ENCODE measurements around the gene FGF22.
"Not testable (repeated sequence)": the region's sequence is repeated elsewhere in the genome, so short reads cannot be mapped to it uniquely, and the experiment has no call there.

Gene FGF22

DNA sequence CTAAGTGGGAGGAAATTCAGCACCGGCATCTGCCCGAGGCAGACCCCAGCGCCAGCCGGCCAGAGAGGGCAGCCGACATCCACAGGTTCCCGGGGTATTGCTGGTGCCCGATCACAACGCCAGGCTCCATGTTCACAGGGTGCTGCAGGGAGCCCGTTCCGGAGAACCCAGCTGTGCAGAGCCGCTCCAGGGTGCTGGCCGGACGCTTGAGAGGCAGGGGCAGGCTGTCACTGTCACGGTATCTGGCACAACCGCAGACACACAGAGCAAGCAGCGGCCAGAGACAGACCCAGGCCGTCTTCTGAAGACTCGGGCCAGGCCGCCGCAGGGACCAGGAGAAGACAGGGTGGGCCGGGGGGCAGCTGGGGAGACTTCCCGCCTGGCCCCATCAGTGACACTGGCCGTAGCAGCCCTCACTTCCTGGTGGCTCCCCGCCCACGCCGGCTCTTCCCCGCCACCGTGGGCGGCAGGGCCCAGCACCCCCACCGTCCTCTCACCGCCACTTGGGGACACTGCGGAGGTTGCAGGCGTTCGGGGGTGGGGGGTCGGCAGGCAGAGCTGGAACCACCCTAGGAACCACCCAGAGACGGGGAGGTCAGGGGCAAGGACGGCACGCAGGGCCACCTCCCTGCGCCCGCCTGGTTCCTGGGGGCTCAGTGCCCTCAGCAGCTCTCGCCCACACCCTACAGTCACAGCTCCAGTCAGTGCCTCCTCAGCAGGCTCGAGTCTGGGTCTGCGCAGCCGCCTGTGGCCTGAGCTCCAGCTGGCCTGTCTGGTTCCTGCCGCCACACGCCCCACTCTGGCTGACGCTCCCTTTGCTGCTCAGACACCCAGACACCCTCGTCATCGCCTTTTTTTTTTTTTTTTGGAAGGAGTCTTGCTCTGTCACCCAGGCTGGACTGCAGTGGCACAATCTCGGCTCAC lies 19.5 kb downstream of the FGF22 start:
- no peak for DNase-seq (ENCODE audit: low read depth)

DNA sequence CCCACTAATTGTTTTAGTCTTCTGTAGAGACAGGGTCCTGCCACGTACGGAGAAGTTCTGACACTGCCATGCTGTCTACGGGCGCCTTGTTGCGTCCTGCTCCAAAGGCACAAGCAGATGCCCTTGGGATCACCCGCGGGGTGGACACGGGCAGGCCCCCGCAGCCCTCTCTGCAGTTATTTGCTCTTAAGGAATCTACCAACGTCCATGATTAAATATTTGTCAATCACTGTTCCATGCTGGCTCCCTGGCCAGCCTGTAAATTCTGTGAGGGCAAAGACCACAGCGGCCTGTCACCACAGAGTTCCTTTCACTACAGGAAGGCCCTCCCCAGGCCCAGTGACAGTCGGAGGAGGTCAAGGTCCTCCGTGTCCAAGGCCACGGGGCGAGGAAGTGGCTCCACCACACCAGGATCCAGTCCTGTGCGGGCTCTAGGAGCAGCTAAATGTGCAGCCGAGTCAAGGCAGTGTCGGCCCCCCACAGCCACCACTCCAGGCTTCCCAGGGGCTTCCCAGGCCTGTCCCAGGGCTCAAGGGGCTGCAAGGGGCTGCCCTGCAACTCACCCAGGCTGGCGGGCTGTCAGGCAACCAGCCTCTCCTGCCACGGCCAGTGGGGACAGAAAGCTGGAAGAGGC lies 21.2 kb downstream of the FGF22 start:
- no peak for DNase-seq (ENCODE audit: low read depth)

GRCh38 chr19:661427-662196 lies 21.9 kb downstream of the FGF22 start:
- DNase-seq (ENCODE audit: low read depth): no peak

DNA sequence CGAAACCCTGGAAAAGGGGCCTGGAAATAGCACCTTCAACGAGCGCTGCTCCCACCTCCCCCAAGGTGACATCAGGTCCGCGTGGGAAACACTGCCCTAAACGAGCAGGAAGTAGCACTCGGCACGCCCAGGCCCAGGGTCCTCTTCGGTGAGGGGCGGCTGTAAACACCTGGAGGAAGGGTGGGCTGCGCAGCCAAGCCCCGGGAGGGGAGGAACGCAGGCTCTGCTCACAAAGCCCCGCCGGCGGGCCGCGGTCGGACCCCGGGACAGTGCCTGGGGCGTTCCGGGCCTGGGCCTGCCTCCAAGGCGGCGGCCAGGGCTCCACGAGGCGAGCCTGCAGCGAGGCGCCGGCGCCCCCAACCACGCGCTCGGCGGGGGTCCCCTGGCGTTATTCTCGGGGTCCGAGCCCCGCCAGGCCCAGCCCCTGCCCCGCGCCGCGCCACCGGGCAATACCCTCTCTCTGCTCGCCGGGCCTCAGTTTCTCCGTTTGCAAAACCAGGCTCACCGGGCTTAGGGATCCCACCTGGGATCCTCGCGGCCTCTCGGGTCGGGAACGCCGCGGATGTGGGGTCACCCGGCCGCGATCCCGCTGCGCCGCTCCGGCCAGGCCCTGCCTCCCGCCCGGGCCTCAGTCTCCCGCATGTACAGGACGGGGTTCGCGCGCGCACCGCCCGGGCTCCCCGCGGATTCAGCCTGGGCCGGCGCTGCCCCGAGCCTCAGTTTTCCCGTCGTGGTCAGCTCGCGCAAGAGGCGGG lies 22.7 kb downstream of the FGF22 start:
- no peak for DNase-seq (ENCODE audit: low read depth)

GRCh38 chr19:662962-663681 lies 23.4 kb downstream of the FGF22 start, which contains the start of gene RNF126:
Gene RNF126, minus strand, starts transcription at chr19:663214. Its CDS starts 93 bp downstream, at chr19:663121.
- DNase-seq (ENCODE audit: low read depth): no peak

GRCh38 chr19:663682-664117 lies 24.0 kb downstream of the FGF22 start:
- no peak for DNase-seq (ENCODE audit: low read depth)

- no peak for DNase-seq (ENCODE audit: low read depth)
Observed at GRCh38 chr19:664913-665443, 25.3 kb downstream of the FGF22 start.

DNA sequence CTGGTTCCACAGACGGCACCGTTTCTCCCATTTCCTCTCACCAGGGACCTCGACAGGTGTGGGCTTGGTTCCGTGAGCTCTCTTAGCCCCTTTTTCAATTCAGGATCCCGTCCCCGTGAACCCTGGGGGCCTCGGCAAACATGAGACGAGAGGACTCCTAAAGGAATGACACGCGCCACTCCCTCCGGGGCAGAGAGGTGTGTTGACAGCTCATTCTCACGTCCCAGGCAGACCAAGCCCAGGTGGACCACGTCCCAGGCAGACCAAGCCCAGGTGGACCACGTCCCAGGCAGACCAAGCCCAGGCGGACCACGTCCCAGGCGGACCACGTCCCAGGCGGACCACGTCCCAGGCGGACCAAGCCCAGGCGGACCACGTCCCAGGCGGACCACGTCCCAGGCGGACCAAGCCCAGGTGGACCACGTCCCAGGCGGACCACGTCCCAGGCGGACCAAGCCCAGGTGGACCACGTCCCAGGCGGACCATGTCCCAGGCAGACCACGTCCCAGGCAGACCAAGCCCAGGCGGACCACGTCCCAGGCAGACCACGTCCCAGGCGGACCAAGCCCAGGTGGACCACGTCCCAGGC lies 27.4 kb downstream of the FGF22 start:
- not testable (repeated sequence) for DNase-seq (ENCODE audit: low read depth)

DNA sequence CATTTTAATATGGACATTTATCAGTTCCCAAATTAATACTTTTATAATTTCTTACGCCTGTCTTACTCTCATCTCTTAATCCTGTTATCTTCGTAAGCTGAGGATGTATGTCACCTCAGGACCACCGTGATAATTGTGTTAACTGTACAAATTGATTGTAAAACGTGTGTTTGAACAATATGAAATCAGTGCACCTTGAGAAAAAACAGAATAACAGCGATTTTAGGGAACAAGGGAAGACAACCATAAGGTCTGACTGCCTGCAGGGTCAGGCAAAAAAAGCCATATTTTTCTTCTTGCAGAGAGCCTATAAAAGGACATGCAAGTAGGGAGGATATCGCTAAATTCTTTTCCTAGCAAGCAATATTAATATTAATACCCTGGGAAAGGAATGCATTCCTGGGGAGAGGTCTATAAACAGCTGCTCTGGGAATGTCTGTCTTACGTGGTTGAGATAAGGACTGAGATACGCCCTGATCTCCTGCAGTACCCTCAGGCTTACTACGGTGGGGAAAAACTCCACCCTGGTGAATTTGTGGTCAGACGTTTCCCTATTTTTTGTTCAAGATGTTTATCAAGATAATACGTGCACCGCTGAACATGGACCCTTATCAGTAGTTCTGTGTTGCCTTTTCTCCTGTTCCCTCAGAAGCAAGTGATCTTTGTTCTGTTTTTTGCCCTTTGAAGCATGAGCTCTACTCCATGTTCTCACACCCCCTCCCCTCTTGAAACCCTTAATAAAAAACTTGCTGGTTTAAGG lies 29.2 kb downstream of the FGF22 start:
- DNase-seq (ENCODE audit: low read depth): not testable (repeated sequence)

GRCh38 chr19:670609-671075 lies 31.0 kb downstream of the FGF22 start:
- DNase-seq (ENCODE audit: low read depth): no peak

GRCh38 chr19:674282-675151 lies 34.8 kb downstream of the FGF22 start:
- DNase-seq (ENCODE audit: low read depth): no peak

DNA sequence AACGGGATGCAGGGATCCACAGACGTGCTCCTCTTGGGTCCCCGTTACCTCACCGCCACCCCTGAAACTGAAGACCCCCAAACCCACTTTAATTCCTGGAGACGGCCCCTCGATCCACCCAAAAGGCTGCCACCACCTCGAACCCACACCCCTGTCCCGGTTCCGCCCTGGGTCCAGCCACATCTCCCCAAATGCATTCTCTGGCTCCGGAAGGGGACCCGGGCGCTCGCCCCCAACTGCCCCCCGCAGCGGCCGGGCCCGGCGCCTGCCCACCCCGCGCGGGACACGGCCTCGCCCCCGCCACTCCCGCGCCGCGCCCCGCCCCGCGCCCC lies 36.3 kb downstream of the FGF22 start:
- no peak for DNase-seq (ENCODE audit: low read depth)

- DNase-seq (ENCODE audit: low read depth): no peak
Observed at GRCh38 chr19:676339-677105, 36.8 kb downstream of the FGF22 start, which contains the start of gene FSTL3. Gene FSTL3, plus strand, starts transcription at chr19:676392. Its CDS starts 32 bp downstream, at chr19:676424.

DNA sequence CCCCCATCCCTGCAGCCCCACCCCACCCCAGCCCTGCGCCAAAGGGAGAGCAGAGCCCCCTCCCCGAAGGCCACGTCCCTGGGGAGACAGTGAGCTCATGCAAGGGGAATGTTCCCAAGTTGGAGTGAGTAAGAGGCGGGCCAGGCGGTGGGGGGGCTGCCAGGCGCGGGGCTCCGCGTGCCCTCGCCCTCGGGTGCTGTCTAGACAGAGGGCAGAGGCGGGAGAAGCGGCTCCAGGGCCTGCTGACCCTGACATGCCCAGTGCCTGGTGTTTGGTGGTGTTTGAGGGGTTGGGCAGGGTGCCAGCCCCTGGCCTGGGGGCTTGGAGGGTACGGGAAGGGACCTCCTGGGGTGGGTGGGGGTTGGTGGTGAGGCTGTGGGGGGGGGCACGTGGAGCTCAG lies 37.5 kb downstream of the FGF22 start:
- no peak for DNase-seq (ENCODE audit: low read depth)

DNA sequence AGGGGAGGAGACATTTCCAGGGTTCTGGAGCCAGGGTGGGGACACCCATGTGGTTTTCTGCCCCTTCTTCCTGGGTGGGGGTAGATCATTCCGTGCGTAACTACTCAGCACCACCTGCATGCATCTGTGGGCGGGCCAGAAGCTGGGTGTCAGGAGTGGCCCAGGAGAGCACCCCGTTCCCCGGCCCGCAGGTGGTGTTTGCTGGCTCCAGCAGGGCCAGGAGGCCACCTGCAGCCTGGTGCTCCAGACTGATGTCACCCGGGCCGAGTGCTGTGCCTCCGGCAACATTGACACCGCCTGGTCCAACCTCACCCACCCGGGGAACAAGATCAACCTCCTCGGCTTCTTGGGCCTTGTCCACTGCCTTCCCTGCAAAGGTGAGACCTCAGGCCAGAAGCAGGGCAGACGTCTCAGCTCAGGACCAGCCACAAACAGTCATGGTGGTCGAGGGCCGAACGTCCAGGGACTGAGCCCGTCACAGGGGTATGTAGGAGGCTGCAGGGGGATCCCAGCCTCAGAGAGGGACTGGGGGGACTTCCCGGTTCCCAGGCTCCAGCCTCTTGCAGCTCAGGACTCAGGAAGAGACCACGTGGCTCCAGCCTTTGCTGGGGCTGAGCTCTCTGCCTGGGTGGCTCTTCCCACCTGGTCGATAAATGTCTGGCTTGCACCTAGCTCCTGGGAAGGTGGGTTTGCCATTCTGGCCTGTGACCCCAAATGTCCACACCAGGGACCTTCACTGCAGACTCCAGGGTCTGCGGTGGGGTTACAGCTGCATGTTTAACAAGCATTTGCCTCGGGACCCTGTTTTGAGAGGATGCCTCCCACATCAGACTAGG lies 38.1 kb downstream of the FGF22 start:
- DNase-seq (ENCODE audit: low read depth): no peak

- DNase-seq (ENCODE audit: low read depth): no peak
Observed at GRCh38 chr19:678791-679388, 39.2 kb downstream of the FGF22 start.
